NCI-H1694 treated with DMSO at 0.1 percent for 48 hours (cell line): ENCODE results near the gene DIO1.

Experiments
- DNase-seq: peaks from one replicate; lab custom pipeline; 2025; lab: John Stamatoyannopoulos, UW

Gene DIO1

GRCh38 chr1:53942127-53942957 is 48.4 kb downstream of the DIO1 start:
- DNase-seq, result no peak

DNA sequence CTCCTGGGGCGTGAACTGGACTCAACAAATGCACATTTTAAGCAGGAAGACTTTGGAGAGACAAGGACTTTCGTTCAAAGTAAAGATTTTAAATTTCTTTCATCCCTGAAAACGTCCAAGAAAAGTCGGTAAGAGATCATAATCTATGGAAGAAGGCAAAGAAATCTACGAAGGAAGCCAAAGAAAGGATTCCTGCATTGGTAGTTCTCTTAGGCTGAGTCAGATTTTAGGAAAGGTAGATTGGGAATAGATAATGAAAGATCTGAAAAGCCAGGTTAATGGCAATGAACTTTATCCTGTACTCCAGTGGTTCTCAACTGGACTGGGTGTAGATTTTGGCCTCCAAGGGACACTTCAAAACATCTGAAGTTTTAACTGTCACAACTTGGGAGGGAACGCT is 49.1 kb downstream of the DIO1 start:
- no peak for DNase-seq

- no peak for DNase-seq
Observed at GRCh38 chr1:53943490-53944043, 49.6 kb downstream of the DIO1 start.

DNA sequence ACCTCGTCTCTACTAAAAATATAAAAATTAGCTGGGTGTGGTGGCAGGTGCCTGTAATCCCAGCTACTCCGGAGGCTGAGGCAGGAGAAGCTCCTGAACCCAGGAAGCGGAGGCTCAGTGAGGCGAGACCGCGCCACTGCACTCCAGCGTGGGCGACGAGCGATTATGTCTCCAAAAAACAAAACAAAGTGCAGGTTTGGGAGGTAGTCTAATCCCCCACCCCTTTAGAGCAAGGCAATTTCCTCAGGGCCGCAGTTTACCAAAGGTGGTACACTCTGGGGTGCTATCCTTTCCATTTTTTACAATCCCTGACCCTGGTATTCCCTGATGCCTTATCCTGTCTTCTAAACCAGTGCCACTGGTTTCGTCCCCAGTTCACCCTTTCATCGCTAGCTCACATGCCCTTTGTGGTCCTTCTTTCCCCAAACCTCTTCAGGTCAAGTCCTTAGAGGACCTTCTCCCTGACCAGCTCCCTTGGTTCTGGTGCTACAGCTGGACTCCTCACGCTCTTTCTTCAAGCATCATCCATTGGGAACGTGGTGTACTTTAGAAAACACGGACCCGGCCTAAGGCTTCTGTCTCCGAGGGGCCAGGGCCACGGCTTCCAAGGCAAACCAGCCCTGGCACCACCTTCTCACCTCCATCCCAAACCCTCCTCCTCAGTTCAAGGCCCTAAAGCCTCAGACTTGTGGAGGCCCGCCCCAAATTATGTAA is 50.6 kb downstream of the DIO1 start:
- DNase-seq, result no peak

DNA sequence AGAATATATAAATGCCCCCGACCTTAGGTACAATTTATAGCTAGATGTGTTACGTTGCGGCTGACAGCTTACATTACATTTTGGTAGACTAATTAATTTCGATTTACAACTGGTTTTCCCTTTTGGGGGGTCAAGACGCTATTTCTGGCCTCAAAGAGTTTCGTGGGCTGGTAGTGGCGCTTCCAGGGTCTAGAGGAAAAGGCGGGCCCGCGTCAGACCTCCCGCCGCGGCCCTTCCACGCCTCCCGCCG is 51.1 kb downstream of the DIO1 start:
- no peak for DNase-seq

- DNase-seq, result peak; percentile 90
Observed at GRCh38 chr1:53945433-53946251, 51.7 kb downstream of the DIO1 start, which contains the start of gene IFT25. Gene IFT25 (minus strand): TSS chr1:53945699. CDS start chr1:53940082, 5,617 bp downstream.

- no peak for DNase-seq
Observed at GRCh38 chr1:53946252-53947171, 52.5 kb downstream of the DIO1 start, which contains the start of gene LRRC42. Gene LRRC42 (plus strand): TSS chr1:53946350. CDS start chr1:53952000, 5,650 bp downstream.

DNA sequence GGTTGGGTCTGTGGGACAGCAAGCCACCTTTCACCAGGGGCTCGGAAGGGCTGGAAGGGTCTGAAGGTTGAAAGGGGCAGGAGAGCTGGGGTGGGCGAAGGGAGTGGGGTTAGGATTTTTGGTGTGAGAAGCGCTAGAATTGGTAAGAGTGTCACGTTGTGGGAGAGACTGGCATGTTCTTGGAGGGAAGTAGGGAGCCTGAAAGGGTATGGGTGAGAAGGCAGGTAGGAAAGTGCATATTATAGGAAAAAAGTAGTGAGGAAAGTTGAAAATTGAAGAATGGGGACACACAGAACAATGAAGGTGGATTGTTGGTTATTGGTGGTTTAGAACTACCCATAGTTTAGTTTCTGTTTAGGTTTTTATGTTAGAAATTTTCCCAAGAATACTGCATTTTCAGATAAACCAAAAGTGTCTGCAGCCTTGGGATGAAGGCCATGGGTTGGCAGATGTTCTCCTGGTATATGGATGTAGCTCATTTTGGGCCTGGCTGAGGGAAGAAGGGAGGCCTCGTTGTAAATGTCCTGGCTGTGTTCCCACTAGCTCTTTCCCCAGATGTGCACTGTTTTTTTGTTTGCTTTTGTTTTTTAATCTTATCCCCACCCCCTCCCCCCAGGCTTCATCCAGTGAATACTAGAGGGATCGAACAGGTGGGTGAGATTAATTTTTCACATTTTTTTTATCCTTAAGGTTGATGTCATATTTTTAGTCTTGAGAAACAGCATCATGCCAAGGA is 53.4 kb downstream of the DIO1 start:
- DNase-seq, result peak; percentile 19

DNA sequence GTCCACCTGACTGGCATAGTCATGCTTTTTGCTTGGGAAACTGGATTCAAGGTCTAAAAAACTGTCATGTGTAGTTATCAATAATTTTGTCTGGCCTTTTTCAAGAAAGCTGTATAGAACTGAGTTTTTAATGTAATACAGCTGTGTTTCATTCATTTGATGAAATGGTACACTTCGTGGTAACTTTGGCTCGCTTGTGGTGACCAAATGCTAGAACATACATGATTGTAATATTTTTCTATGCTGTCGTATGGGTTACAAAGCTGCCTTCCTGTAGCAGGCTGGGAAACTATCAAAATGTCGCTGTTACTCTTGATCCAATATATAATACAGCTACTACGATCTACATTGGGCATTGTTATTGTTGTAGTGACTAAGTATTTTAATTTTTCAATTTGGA is 54.3 kb downstream of the DIO1 start:
- no peak for DNase-seq

DNA sequence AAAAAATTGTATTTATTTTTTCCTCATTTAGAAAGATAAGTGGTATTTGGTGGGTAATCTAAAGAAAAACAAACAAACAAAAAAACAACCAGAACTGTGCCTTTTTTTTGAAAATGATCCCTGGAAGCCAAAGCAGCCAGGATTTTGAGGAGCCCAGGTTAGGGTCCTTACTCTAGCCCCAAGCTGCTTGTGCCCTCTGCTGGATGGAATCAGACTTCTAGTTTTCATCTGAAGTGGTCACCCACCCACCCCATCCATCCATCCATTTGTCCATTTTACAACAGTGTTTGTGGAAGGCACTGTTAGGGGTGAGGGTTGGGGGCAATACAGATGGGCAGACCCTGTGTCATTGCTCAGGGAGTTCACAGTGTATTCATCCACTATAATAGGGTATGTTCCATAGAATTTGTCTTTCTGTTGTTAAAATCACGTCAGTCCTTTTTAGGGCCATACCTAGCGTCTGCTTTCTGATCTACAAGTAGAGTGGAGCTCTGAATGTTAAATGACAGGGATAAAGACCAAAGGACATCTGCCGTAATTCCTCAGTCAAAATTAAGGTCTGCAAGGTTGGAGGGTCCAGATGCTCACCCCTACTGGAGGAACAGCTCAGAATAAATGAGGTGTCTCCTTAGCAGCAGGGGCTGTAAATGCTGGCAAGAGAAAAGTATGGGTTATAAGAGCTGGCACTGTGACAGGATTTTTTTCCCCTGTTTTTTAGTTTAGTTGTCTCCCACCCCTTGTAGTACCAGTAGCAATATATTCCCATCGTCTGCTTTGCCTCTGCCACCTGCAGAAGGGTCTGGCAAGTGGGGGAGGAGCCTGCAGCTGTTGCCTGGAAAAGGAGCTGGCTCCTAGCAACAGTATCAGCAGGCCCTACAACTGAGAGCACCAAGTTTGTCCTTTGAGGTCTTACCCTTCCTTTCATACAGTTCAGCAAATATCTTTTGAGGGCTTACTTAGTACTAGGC is 55.3 kb downstream of the DIO1 start:
- peak; percentile 60 for DNase-seq

GRCh38 chr1:53951697-53952096 is 57.7 kb downstream of the DIO1 start:
- no peak for DNase-seq

DNA sequence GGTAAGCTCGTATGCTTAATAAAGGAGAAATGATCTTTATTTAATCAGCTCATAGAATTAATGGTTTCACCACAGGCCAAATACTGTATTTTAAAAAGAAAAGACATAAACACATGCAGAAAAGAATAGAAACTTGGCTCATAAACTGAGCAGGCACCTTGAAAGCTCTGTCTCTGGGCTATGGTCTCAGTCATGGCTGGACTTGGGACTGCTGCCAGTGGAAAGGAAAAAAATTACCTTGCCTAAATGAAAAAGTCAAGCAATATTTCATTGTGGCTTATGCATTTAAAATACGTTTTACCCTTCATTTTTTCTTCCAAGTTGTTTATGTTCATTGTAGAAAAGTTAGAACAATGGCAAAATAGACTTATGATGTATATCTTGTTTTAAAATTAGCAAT is 60.1 kb downstream of the DIO1 start:
- no peak for DNase-seq

- peak; percentile 73 for DNase-seq
Observed at GRCh38 chr1:53956308-53957168, 62.6 kb downstream of the DIO1 start.

GRCh38 chr1:53957194-53957818 is 63.3 kb downstream of the DIO1 start:
- DNase-seq, result no peak

DNA sequence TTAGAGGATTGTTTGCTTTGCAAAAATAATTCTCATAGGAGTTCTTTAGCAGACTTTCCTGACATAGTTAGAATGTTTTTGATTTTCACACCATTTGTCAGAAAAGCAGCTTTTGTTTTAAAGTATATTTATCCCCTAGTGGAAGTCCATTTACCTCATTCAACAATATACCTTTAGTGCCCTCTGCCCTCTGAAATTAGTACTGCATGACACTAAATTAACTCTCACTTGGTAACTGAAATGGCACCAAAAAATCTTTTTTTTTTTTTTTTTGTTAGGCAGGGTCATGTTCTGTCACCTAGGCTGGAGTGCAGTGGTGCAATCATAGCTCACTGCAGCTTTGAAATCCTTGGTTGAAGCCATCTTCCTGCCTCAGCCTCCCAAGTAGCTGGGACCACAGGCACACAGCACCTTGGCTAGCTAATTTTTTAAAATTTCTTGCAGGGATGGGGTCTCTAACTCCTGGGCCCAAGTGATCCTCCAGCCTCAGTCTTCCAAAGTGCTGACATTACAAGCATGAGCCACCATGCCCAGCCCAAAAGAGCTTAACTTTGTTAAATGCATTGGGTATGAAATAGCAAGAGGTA is 65.8 kb downstream of the DIO1 start:
- DNase-seq, result peak; percentile 30
